B cell (primary cell): ENCODE results near the gene SHPK.

Experiments used
- CTCF ChIP-seq: fragments of 200-600 bp; IDR thresholded peaks from one replicate; pipeline ENCODE4 v1.8.0; 2022; ENCODE audit warnings: antibody characterized with exemption, mild to moderate bottlenecking
- EZH2 ChIP-seq: IDR thresholded peaks from 2 replicates; pipeline ENCODE4 v1.6.1; 2012; ENCODE audit warnings: borderline replicate concordance, low read depth, mild to moderate bottlenecking, moderate library complexity, low read length; ENCODE audit not compliant: insufficient read depth, poor library complexity, severe bottlenecking

- TF ChIP-seq CTCF (peak; percentile 43), EZH2 (no peak)
These were observed 33.6 kb downstream of the SHPK start for GRCh38 chr17:3602499-3602898.
